Spinal cord (tissue), 10 donors: ENCODE data around the gene RPTOR. TPM values are rescaled to one million over a fixed set of nuclear protein-coding genes. Genes with fewer than 3 reads are reported as not detected.
"Not testable (repeated sequence)": the region's sequence is repeated elsewhere in the genome, so short reads cannot be mapped to it uniquely, and the experiment has no call there.

Experiments
- DNase-seq, 6 donors: peaks; one replicate each; pipeline versions ENCODE4 v3.0.0 to v3.0.0-alpha.2; 2013 to 2015; ENCODE audit warnings: low spot score in 6 of 6, low read depth in 4 of 6
- H3K27ac ChIP-seq: one replicate; pipeline ENCODE4 v1.5.1; 2013; ENCODE audit warnings: low read depth, low read length, control low read depth
- H3K27me3 ChIP-seq: one replicate; pipeline ENCODE4 v1.6.1; 2013; ENCODE audit warnings: low read length; ENCODE audit not compliant: control insufficient read depth, insufficient read depth
- H3K36me3 ChIP-seq: one replicate; pipeline ENCODE4 v1.6.1; 2013; ENCODE audit warnings: low read length; ENCODE audit not compliant: control insufficient read depth, insufficient read depth
- H3K4me1 ChIP-seq: one replicate; pipeline ENCODE4 v1.6.1; 2013; ENCODE audit warnings: low read length; ENCODE audit not compliant: control insufficient read depth, insufficient read depth
- H3K4me3 ChIP-seq: one replicate; pipeline ENCODE4 v1.5.1; 2013; ENCODE audit warnings: low read depth, low read length, control low read depth
- H3K9me3 ChIP-seq: one replicate; pipeline ENCODE4 v1.6.1; 2013; ENCODE audit warnings: low read length; ENCODE audit not compliant: control insufficient read depth, insufficient read depth
- WGBS: methylation state at CpG from one replicate; pipeline ENCODE4 v1.1.5; 2013; ENCODE audit warnings: missing lambda C conversion rate; ENCODE audit not compliant: insufficient coverage; 5-methylcytosine and 5-hydroxymethylcytosine counted together
- polyA plus RNA-seq, 2 donors: library from polyadenylated mRNA; unstranded; fragments of 120-200 nt; gene quantifications; one replicate each; pipeline ENCODE4 v1.2.1, GENCODE V29; 2013; ENCODE audit not compliant: insufficient read length in 2 of 2
- total RNA-seq, 2 donors: library from RNA; depleted of rRNA in 1 of 2; stranded (reverse); fragments of 120-200 nt in 1 of 2; fragments of >200 nt in 1 of 2; gene quantifications; one replicate each; pipeline versions ENCODE4 v1.2.3 to v1.2.4, GENCODE V29; 2013 to 2014
- donor health status: healthy.

RPTOR gene
- total and polyA plus RNA-seq, 4 donors: 17.1 to 27.2 (median 21.6) TPM

- no peak overlapping the region for H3K27ac ChIP-seq
- peak in 1 of 6 donors; percentile 60 for DNase-seq
- H3K27me3 ChIP-seq: no peaks in the 10 kb centered on the region
- H3K4me3 ChIP-seq: no peak overlapping the region
- 76% methylated on average over 24 of the region's 28 CpGs for WGBS
- no peaks in the 10 kb centered on the region for H3K9me3 ChIP-seq
- H3K36me3 ChIP-seq: no peaks in the 10 kb centered on the region
- peaks cover 45% of the 10 kb centered on the region for H3K4me1 ChIP-seq
Measured at GRCh38 chr17:80694085-80694991, 149.7 kb downstream of the RPTOR start.

GRCh38 chr17:80694992-80695912 is 150.6 kb downstream of the RPTOR start:
- H3K4me3 ChIP-seq: no peak overlapping the region
- WGBS: 89% methylated on average over 23 of the region's 28 CpGs
- H3K36me3 ChIP-seq: no peaks in the 10 kb centered on the region
- H3K9me3 ChIP-seq: no peaks in the 10 kb centered on the region
- H3K4me1 ChIP-seq: peaks cover 45% of the 10 kb centered on the region
- no peaks in the 10 kb centered on the region for H3K27me3 ChIP-seq
- H3K27ac ChIP-seq: no peak overlapping the region
- DNase-seq: no peak

- 29% methylated on average over 3 of the region's 4 CpGs for WGBS
- peak in 2 of 6 donors; percentile 44 to 78 for DNase-seq
- H3K4me3 ChIP-seq: no peak overlapping the region
- H3K27me3 ChIP-seq: no peaks in the 10 kb centered on the region
- peaks cover 45% of the 10 kb centered on the region for H3K4me1 ChIP-seq
- H3K36me3 ChIP-seq: no peaks in the 10 kb centered on the region
- H3K9me3 ChIP-seq: no peaks in the 10 kb centered on the region
- H3K27ac ChIP-seq: no peak overlapping the region
Measured at GRCh38 chr17:80695979-80696378, 151.3 kb downstream of the RPTOR start.

- Histone ChIP-seq H3K4me1 (peaks cover 45% of the 10 kb centered on the region), H3K27me3 (no peaks in the 10 kb centered on the region), H3K9me3 (no peaks in the 10 kb centered on the region), H3K4me3 (no peak overlapping the region), H3K36me3 (no peaks in the 10 kb centered on the region), H3K27ac (no peak overlapping the region)
- DNase-seq: no peak
- 79% methylated on average over 11 of the region's 14 CpGs for WGBS
Measured at GRCh38 chr17:80696456-80696855, 151.8 kb downstream of the RPTOR start.

- Histone ChIP-seq H3K4me3 (no peak overlapping the region), H3K27ac (no peak overlapping the region), H3K9me3 (no peaks in the 10 kb centered on the region), H3K36me3 (no peaks in the 10 kb centered on the region), H3K4me1 (peaks cover 50% of the 10 kb centered on the region), H3K27me3 (no peaks in the 10 kb centered on the region)
- DNase-seq: no peak
- 83% methylated on average over 5 of the region's 5 CpGs for WGBS
Measured at GRCh38 chr17:80696964-80697363, 152.3 kb downstream of the RPTOR start.

GRCh38 chr17:80698297-80698696 is 153.7 kb downstream of the RPTOR start:
- WGBS: 82% methylated on average over 8 of the region's 14 CpGs
- H3K36me3 ChIP-seq: no peaks in the 10 kb centered on the region
- no peak for DNase-seq

GRCh38 chr17:80699205-80699604 is 154.6 kb downstream of the RPTOR start:
- peaks cover 47% of the 10 kb centered on the region for H3K4me1 ChIP-seq
- not testable (repeated sequence) for DNase-seq, H3K9me3 ChIP-seq, H3K36me3 ChIP-seq, H3K4me3 ChIP-seq, H3K27ac ChIP-seq, H3K27me3 ChIP-seq
- 100% methylated on average over 2 of the region's 3 CpGs for WGBS

More at GRCh38 chr17:80698297-80698696, 153.7 kb downstream of the RPTOR start:
- H3K4me1 ChIP-seq: peaks cover 51% of the 10 kb centered on the region
- H3K9me3 ChIP-seq: no peaks in the 10 kb centered on the region
- no peak overlapping the region for H3K27ac ChIP-seq
- no peaks in the 10 kb centered on the region for H3K27me3 ChIP-seq
- H3K4me3 ChIP-seq: no peak overlapping the region

GRCh38 chr17:80701730-80702129 is 157.1 kb downstream of the RPTOR start:
- H3K4me1 ChIP-seq: peaks cover 31% of the 10 kb centered on the region
- no peak overlapping the region for H3K27ac ChIP-seq
- H3K4me3 ChIP-seq: no peak overlapping the region
- DNase-seq: no peak
- H3K36me3 ChIP-seq: no peaks in the 10 kb centered on the region
- WGBS: no CpG with 5 or more reads among the region's 9 CpGs
- H3K9me3 ChIP-seq: no peaks in the 10 kb centered on the region
- no peaks in the 10 kb centered on the region for H3K27me3 ChIP-seq

- Histone ChIP-seq H3K27me3 (no peaks in the 10 kb centered on the region), H3K36me3 (no peaks in the 10 kb centered on the region), H3K4me3 (no peak overlapping the region), H3K27ac (no peak overlapping the region), H3K4me1 (peaks cover 28% of the 10 kb centered on the region), H3K9me3 (no peaks in the 10 kb centered on the region)
- peak in 2 of 6 donors; percentile 33 to 88 for DNase-seq
- 66% methylated on average over 12 of the region's 18 CpGs for WGBS
Measured at GRCh38 chr17:80702315-80703141, 157.9 kb downstream of the RPTOR start.
